Measurements from ENCODE around the gene THSD7A. TPM values are rescaled to one million over a fixed set of nuclear protein-coding genes. Genes with fewer than 3 reads are reported as not detected.

The THSD7A gene
- total and polyA plus RNA-seq, 7 experiments from 2014 or later = 1.2 to 1.3 TPM; not detected in 5

- H3K36me3 ChIP-seq (ENCODE audit: control insufficient read depth in 2 of 3, insufficient read depth in 3 of 3, low read length in 3 of 3) = no peaks in the 10 kb centered on the region
- Mint-ChIP-seq H3K36me3 (no peaks in the 10 kb centered on the region), H3K9me3 (peaks cover 0 to 5% (median 0%) of the 10 kb centered on the region in 11 donors), H3K27ac (no peak overlapping the region), H3K27me3 (peaks cover 0 to 9% (median 4%) of the 10 kb centered on the region in 5 donors), H3K4me3 (no peak overlapping the region), H3K4me1 (no peaks in the 10 kb centered on the region)
- ATAC-seq (no peak), DNase-seq (no peak)
- intact Hi-C loops (cut with micrococcal nuclease) = no loop called here
- no peak overlapping the region for H3K4me3 ChIP-seq (ENCODE audit: low read length)
- H3K4me1 ChIP-seq (ENCODE audit: control insufficient read depth in 2 of 2, insufficient read depth in 2 of 2, low read length in 2 of 2) = no peaks in the 10 kb centered on the region
- no peaks in the 10 kb centered on the region for H3K9me3 ChIP-seq (ENCODE audit: control insufficient read depth in 2 of 3, low read length in 3 of 3)
- H3K27ac ChIP-seq (ENCODE audit: low read depth, low read length) = no peak overlapping the region
- POLR2A ChIA-PET = no interaction called here
- no peaks in the 10 kb centered on the region for H3K27me3 ChIP-seq (ENCODE audit: control insufficient read depth in 2 of 2, insufficient read depth in 2 of 2, low read length in 2 of 2)
- CTCF ChIA-PET = no interaction called here
These were observed 395.7 kb downstream of the THSD7A start for GRCh38 chr7:11436316-11436715.

DNA sequence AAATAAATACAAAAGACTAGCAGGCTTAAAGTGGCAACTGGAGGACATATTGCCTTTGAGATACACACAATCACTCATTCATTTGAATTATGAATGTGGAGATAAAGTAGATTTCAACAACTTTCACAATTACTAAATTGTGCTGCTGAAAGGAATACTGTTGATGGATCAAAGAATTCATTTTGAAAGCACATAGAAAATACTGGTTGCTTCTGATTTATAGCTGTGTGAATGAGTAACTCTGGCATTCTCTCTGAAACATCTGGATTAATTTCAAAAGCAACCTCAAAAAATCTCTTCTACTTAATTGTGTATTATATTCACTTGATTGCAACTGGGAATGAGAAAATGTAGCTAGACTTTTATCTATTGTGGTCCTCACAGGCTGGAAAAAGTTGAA is 397.6 kb downstream of the THSD7A start:
- Histone ChIP-seq H3K9me3 (ENCODE audit: control insufficient read depth in 2 of 3, low read length in 3 of 3) (no peaks in the 10 kb centered on the region), H3K4me1 (ENCODE audit: control insufficient read depth in 2 of 2, insufficient read depth in 2 of 2, low read length in 2 of 2) (no peaks in the 10 kb centered on the region), H3K36me3 (ENCODE audit: control insufficient read depth in 2 of 3, insufficient read depth in 3 of 3, low read length in 3 of 3) (no peaks in the 10 kb centered on the region), H3K27ac (ENCODE audit: low read depth, low read length) (no peak overlapping the region), H3K4me3 (ENCODE audit: low read length) (no peak overlapping the region), H3K27me3 (ENCODE audit: control insufficient read depth in 2 of 2, insufficient read depth in 2 of 2, low read length in 2 of 2) (no peaks in the 10 kb centered on the region)
- ATAC-seq = no peak
- H3K4me3 Mint-ChIP-seq = no peak overlapping the region
- no peak overlapping the region for H3K27ac Mint-ChIP-seq
- intact Hi-C loops (cut with micrococcal nuclease) = no loop called here
- ChIA-PET CTCF (no interaction called here), POLR2A (no interaction called here)
- peaks cover 0 to 3% (median 0%) of the 10 kb centered on the region in 11 donors for H3K9me3 Mint-ChIP-seq
- no peak for DNase-seq
- no peaks in the 10 kb centered on the region for H3K36me3 Mint-ChIP-seq
- H3K27me3 Mint-ChIP-seq = peaks cover 0 to 6% (median 4%) of the 10 kb centered on the region in 5 donors
- no peaks in the 10 kb centered on the region for H3K4me1 Mint-ChIP-seq

DNA sequence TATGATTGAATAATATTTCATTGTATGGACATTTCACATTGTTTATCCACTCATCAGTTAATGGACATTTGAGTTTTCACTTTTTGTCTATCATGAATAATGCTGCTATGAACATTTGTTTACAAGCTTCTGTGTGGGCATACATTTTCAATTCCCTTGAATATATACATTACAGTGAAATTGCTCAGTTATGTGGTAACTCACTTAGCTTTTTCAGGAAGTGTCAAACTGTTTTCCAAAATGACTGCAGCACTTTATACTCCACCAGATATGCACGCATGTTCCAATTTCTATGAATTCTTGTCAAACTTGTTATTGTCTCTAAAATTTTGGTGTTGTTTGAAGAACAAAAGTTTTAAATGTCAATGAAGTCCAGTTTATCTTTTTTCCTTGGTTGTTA is 401.2 kb downstream of the THSD7A start:
- Mint-ChIP-seq H3K9me3 (peaks cover 0 to 3% (median 0%) of the 10 kb centered on the region in 11 donors), H3K4me1 (no peaks in the 10 kb centered on the region), H3K36me3 (no peaks in the 10 kb centered on the region), H3K27ac (no peak overlapping the region), H3K27me3 (peaks cover 0 to 6% (median 0%) of the 10 kb centered on the region in 5 donors), H3K4me3 (no peak overlapping the region)
- no peak overlapping the region for H3K4me3 ChIP-seq (ENCODE audit: low read length)
- no peaks in the 10 kb centered on the region for H3K27me3 ChIP-seq (ENCODE audit: control insufficient read depth in 2 of 2, insufficient read depth in 2 of 2, low read length in 2 of 2)
- no peaks in the 10 kb centered on the region for H3K36me3 ChIP-seq (ENCODE audit: control insufficient read depth in 2 of 3, insufficient read depth in 3 of 3, low read length in 3 of 3)
- H3K9me3 ChIP-seq (ENCODE audit: control insufficient read depth in 2 of 3, low read length in 3 of 3) = no peaks in the 10 kb centered on the region
- ChIA-PET POLR2A (no interaction called here), CTCF (no interaction called here)
- H3K4me1 ChIP-seq (ENCODE audit: control insufficient read depth in 2 of 2, insufficient read depth in 2 of 2, low read length in 2 of 2) = no peaks in the 10 kb centered on the region
- intact Hi-C loops (cut with micrococcal nuclease) = no loop called here
- H3K27ac ChIP-seq (ENCODE audit: low read depth, low read length) = no peak overlapping the region
- ATAC-seq = no peak
- DNase-seq = no peak

- peaks cover 0 to 2% (median 0%) of the 10 kb centered on the region in 11 donors for H3K9me3 Mint-ChIP-seq
- no peak for DNase-seq
- intact Hi-C loops (cut with micrococcal nuclease) = no loop called here
- H3K4me1 Mint-ChIP-seq = no peaks in the 10 kb centered on the region
- H3K4me3 Mint-ChIP-seq = no peak overlapping the region
- Histone ChIP-seq H3K27me3 (ENCODE audit: control insufficient read depth in 2 of 2, insufficient read depth in 2 of 2, low read length in 2 of 2) (no peaks in the 10 kb centered on the region), H3K27ac (ENCODE audit: low read depth, low read length) (no peak overlapping the region), H3K36me3 (ENCODE audit: control insufficient read depth in 2 of 3, insufficient read depth in 3 of 3, low read length in 3 of 3) (no peaks in the 10 kb centered on the region), H3K4me1 (ENCODE audit: control insufficient read depth in 2 of 2, insufficient read depth in 2 of 2, low read length in 2 of 2) (no peaks in the 10 kb centered on the region), H3K4me3 (ENCODE audit: low read length) (no peak overlapping the region), H3K9me3 (ENCODE audit: control insufficient read depth in 2 of 3, low read length in 3 of 3) (no peaks in the 10 kb centered on the region)
- no peaks in the 10 kb centered on the region for H3K36me3 Mint-ChIP-seq
- POLR2A ChIA-PET = no interaction called here
- H3K27ac Mint-ChIP-seq = no peak overlapping the region
- CTCF ChIA-PET = no interaction called here
- no peak for ATAC-seq
- peaks cover 0 to 6% (median 0%) of the 10 kb centered on the region in 5 donors for H3K27me3 Mint-ChIP-seq
These were observed 401.9 kb downstream of the THSD7A start for GRCh38 chr7:11430112-11430511.

DNA sequence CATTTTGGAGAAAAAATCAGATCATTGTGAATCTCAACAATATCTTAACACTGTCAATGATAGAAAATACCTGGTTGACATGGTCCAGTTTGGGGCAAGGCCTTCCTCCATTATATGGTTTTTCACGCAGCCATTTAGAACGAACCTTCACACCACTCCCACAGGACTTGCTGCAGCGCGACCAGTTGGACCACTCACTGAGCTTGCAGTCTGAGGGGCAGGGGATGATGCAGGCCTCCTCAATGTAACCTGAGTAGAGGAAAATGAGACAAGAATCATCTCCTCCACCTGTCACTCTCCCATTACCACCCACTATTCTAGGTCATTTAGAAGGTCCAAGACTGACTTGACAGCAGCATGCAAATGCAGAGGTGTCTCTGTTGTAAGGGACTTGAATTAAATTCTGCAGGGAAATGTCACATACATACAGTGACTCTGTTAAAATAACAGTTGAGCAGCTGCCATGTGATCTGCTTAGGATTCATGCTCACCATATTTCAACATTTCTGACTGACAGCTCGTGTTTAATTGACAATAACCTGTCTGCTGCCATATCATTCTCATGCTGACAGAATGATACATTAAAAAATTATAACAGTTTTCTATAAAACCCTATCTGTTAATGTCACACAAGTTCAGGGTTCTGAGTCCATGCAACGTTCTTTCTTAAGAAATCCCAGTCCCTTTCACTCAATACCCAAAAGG is 403.0 kb downstream of the THSD7A start:
- Histone ChIP-seq H3K9me3 (ENCODE audit: control insufficient read depth in 2 of 3, low read length in 3 of 3) (no peaks in the 10 kb centered on the region), H3K4me3 (ENCODE audit: low read length) (no peak overlapping the region), H3K27ac (ENCODE audit: low read depth, low read length) (no peak overlapping the region), H3K27me3 (ENCODE audit: control insufficient read depth in 2 of 2, insufficient read depth in 2 of 2, low read length in 2 of 2) (no peaks in the 10 kb centered on the region), H3K36me3 (ENCODE audit: control insufficient read depth in 2 of 3, insufficient read depth in 3 of 3, low read length in 3 of 3) (no peaks in the 10 kb centered on the region), H3K4me1 (ENCODE audit: control insufficient read depth in 2 of 2, insufficient read depth in 2 of 2, low read length in 2 of 2) (no peaks in the 10 kb centered on the region)
- H3K9me3 Mint-ChIP-seq = peaks cover 0 to 2% (median 0%) of the 10 kb centered on the region in 11 donors
- H3K4me1 Mint-ChIP-seq = no peaks in the 10 kb centered on the region
- ATAC-seq (no peak), DNase-seq (no peak)
- ChIA-PET CTCF (no interaction called here), POLR2A (no interaction called here)
- H3K36me3 Mint-ChIP-seq = no peaks in the 10 kb centered on the region
- intact Hi-C loops (cut with micrococcal nuclease) = loop anchor here (5.0 kb wide), 2 partner anchors 638 to 893 kb away; no protein-coding TSS in a partner anchor
- H3K4me3 Mint-ChIP-seq = no peak overlapping the region
- peaks cover 0 to 6% (median 0%) of the 10 kb centered on the region in 5 donors for H3K27me3 Mint-ChIP-seq
- H3K27ac Mint-ChIP-seq = no peak overlapping the region

- no peak overlapping the region for H3K27ac Mint-ChIP-seq
- no peak overlapping the region for H3K27ac ChIP-seq (ENCODE audit: low read depth, low read length)
- no peaks in the 10 kb centered on the region for H3K9me3 ChIP-seq (ENCODE audit: control insufficient read depth in 2 of 3, low read length in 3 of 3)
- no peak overlapping the region for H3K4me3 ChIP-seq (ENCODE audit: low read length)
- H3K4me1 Mint-ChIP-seq = no peaks in the 10 kb centered on the region
- no peaks in the 10 kb centered on the region for H3K36me3 ChIP-seq (ENCODE audit: control insufficient read depth in 2 of 3, insufficient read depth in 3 of 3, low read length in 3 of 3)
- DNase-seq = peak in 4 of 9 donors; percentile 1 to 12 (median 4)
- no peak overlapping the region for H3K4me3 Mint-ChIP-seq
- H3K36me3 Mint-ChIP-seq = no peaks in the 10 kb centered on the region
- POLR2A ChIA-PET = no interaction called here
- CTCF ChIA-PET = interaction anchor here (0.7 kb wide), 1 partner anchor 894 kb away, joined by 4 read pairs; no protein-coding TSS in a partner anchor
- H3K4me1 ChIP-seq (ENCODE audit: control insufficient read depth in 2 of 2, insufficient read depth in 2 of 2, low read length in 2 of 2) = no peaks in the 10 kb centered on the region
- no peaks in the 10 kb centered on the region for H3K27me3 ChIP-seq (ENCODE audit: control insufficient read depth in 2 of 2, insufficient read depth in 2 of 2, low read length in 2 of 2)
- H3K27me3 Mint-ChIP-seq = peaks cover 0 to 5% (median 3%) of the 10 kb centered on the region in 5 donors
- no peak for ATAC-seq
- H3K9me3 Mint-ChIP-seq = peaks cover 0 to 2% (median 0%) of the 10 kb centered on the region in 11 donors
- intact Hi-C loops (cut with micrococcal nuclease) = loop anchor here (1.0 to 5.0 kb wide), 3 partner anchors 640 to 1069 kb away; no protein-coding TSS in a partner anchor
These were observed 404.2 kb downstream of the THSD7A start for GRCh38 chr7:11427686-11428273.

DNA sequence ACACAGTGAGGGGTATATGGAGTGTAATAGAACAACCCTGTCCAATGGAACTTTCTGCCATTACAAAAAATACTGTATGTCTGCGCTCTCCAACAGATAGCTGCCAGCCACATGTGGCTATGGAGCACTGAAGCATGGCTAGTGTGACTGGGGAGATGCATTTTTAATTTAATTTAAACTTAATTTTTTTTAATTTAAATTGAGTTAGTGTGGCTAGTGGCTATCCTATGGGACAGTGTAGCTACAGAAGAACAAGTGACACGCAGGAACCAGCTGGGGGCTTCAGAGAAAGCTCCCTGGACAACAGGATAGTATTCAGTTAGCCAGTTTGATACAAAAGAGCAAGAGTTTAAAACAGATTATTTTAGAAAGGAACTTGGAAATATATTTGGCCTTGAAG is 408.0 kb downstream of the THSD7A start:
- Mint-ChIP-seq H3K36me3 (no peaks in the 10 kb centered on the region), H3K27ac (no peak overlapping the region), H3K4me1 (no peaks in the 10 kb centered on the region), H3K9me3 (peaks cover 0 to 14% (median 5%) of the 10 kb centered on the region in 11 donors), H3K27me3 (peaks cover 0 to 5% (median 0%) of the 10 kb centered on the region in 5 donors), H3K4me3 (no peak overlapping the region)
- intact Hi-C loops (cut with micrococcal nuclease) = no loop called here
- Histone ChIP-seq H3K36me3 (ENCODE audit: control insufficient read depth in 2 of 3, insufficient read depth in 3 of 3, low read length in 3 of 3) (no peaks in the 10 kb centered on the region), H3K4me3 (ENCODE audit: low read length) (no peak overlapping the region), H3K27ac (ENCODE audit: low read depth, low read length) (no peak overlapping the region), H3K4me1 (ENCODE audit: control insufficient read depth in 2 of 2, insufficient read depth in 2 of 2, low read length in 2 of 2) (no peaks in the 10 kb centered on the region), H3K27me3 (ENCODE audit: control insufficient read depth in 2 of 2, insufficient read depth in 2 of 2, low read length in 2 of 2) (no peaks in the 10 kb centered on the region), H3K9me3 (ENCODE audit: control insufficient read depth in 2 of 3, low read length in 3 of 3) (no peaks in the 10 kb centered on the region)
- ATAC-seq (no peak), DNase-seq (no peak)
- ChIA-PET POLR2A (no interaction called here), CTCF (no interaction called here)
